ENCODE results near the gene CTAG2.
"Not testable (repeated sequence)": the region's sequence is repeated elsewhere in the genome, so short reads cannot be mapped to it uniquely, and the experiment has no call there.

Gene CTAG2

GRCh38 chrX:154653413-154653812 is at the start of gene CTAG2:
Gene CTAG2, minus strand, starts transcription at chrX:154653579. Its CDS starts 64 bp downstream, at chrX:154653515.
- in situ Hi-C loops (cut with HindIII; ENCODE audit: low sequenced_read_pairs); DNase-seq (ENCODE audit: low read depth); H3K4me3 ChIP-seq (ENCODE audit: low read depth, low read length): not testable (repeated sequence)

GRCh38 chrX:154698630-154699248 is 45.4 kb upstream of the CTAG2 start:
- no peak for TF ChIP-seq CTCF (IDR thresholded peaks at IDR 0.05; ENCODE audit: low read depth, low read length, missing control alignments)
- H3K4me3 ChIP-seq (ENCODE audit: low read depth, low read length), result no peak overlapping the region
- in situ Hi-C loops (cut with HindIII; ENCODE audit: low sequenced_read_pairs), result no loop called here

GRCh38 chrX:154696676-154697045 is 43.3 kb upstream of the CTAG2 start:
- no peak for DNase-seq (ENCODE audit: low read depth)
- in situ Hi-C loops (cut with HindIII; ENCODE audit: low sequenced_read_pairs), result no loop called here
- TF ChIP-seq CTCF (IDR thresholded peaks at IDR 0.05; ENCODE audit: low read depth, low read length, missing control alignments), result no peak
- H3K4me3 ChIP-seq (ENCODE audit: low read depth, low read length), result no peak overlapping the region

More at GRCh38 chrX:154698630-154699248, 45.4 kb upstream of the CTAG2 start:
- DNase-seq (ENCODE audit: low read depth), result no peak

- H3K4me3 ChIP-seq (ENCODE audit: low read depth, low read length), result no peak overlapping the region
- TF ChIP-seq CTCF (IDR thresholded peaks at IDR 0.05; ENCODE audit: low read depth, low read length, missing control alignments), result no peak
- DNase-seq (ENCODE audit: low read depth), result no peak
- in situ Hi-C loops (cut with HindIII; ENCODE audit: low sequenced_read_pairs), result no loop called here
Observed at GRCh38 chrX:154695911-154696675, 42.7 kb upstream of the CTAG2 start.

- no peak for TF ChIP-seq CTCF (IDR thresholded peaks at IDR 0.05; ENCODE audit: low read depth, low read length, missing control alignments)
- in situ Hi-C loops (cut with HindIII; ENCODE audit: low sequenced_read_pairs), result no loop called here
- DNase-seq (ENCODE audit: low read depth), result no peak
- no peak overlapping the region for H3K4me3 ChIP-seq (ENCODE audit: low read depth, low read length)
Observed at GRCh38 chrX:154693394-154693793, 40.0 kb upstream of the CTAG2 start.

GRCh38 chrX:154690438-154690837 is 37.1 kb upstream of the CTAG2 start:
- H3K4me3 ChIP-seq (ENCODE audit: low read depth, low read length); in situ Hi-C loops (cut with HindIII; ENCODE audit: low sequenced_read_pairs); DNase-seq (ENCODE audit: low read depth): not testable (repeated sequence)

- in situ Hi-C loops (cut with HindIII; ENCODE audit: low sequenced_read_pairs), result not testable (repeated sequence)
Observed at GRCh38 chrX:154672084-154672483, 18.7 kb upstream of the CTAG2 start.

GRCh38 chrX:154670848-154671247 is 17.5 kb upstream of the CTAG2 start:
- DNase-seq (ENCODE audit: low read depth), result not testable (repeated sequence)

More at GRCh38 chrX:154672084-154672483, 18.7 kb upstream of the CTAG2 start:
- H3K4me3 ChIP-seq (ENCODE audit: low read depth, low read length); DNase-seq (ENCODE audit: low read depth): not testable (repeated sequence)

More at GRCh38 chrX:154670848-154671247, 17.5 kb upstream of the CTAG2 start:
- in situ Hi-C loops (cut with HindIII; ENCODE audit: low sequenced_read_pairs); H3K4me3 ChIP-seq (ENCODE audit: low read depth, low read length): not testable (repeated sequence)

Measured in astrocyte of the cerebellum (primary cell).